Measurements from ENCODE around the gene RIPOR1.

RIPOR1 gene

GRCh38 chr16:67541391-67542263 is 13.0 kb downstream of the RIPOR1 start:
- Histone ChIP-seq H2AFZ (ENCODE audit: low read length) (no peak overlapping the region), H3K4me1 (ENCODE audit: insufficient read depth, low read length, severe bottlenecking) (peaks cover 45% of the 10 kb centered on the region), H3K9me2 (ENCODE audit: low read depth, low read length) (no peaks in the 10 kb centered on the region), H3K27ac (ENCODE audit: low read depth, low read length, poor library complexity, severe bottlenecking) (peak overlapping the region; percentile 5), H3K4me3 (ENCODE audit: low read depth, low read length, poor library complexity, severe bottlenecking) (no peak overlapping the region), H3K36me3 (ENCODE audit: insufficient read depth, low read length) (no peaks in the 10 kb centered on the region; the same call in 1 of the 2 replicates), H3K27me3 (ENCODE audit: insufficient read depth, low read length) (peaks cover 6% of the 10 kb centered on the region; the same call in 1 of the 2 replicates), H3K4me2 (ENCODE audit: low read length) (no peak overlapping the region), H4K20me1 (ENCODE audit: insufficient read depth, low read length) (no peaks in the 10 kb centered on the region), H3K9ac (ENCODE audit: low read length) (no peak overlapping the region), H3F3A (ENCODE audit: insufficient read depth, low read length) (no peaks in the 10 kb centered on the region), H3K9me3 (ENCODE audit: low read length) (no peaks in the 10 kb centered on the region), H3K79me2 (ENCODE audit: insufficient read depth, low read length) (no peaks in the 10 kb centered on the region)
- TF ChIP-seq, protein P1, sequence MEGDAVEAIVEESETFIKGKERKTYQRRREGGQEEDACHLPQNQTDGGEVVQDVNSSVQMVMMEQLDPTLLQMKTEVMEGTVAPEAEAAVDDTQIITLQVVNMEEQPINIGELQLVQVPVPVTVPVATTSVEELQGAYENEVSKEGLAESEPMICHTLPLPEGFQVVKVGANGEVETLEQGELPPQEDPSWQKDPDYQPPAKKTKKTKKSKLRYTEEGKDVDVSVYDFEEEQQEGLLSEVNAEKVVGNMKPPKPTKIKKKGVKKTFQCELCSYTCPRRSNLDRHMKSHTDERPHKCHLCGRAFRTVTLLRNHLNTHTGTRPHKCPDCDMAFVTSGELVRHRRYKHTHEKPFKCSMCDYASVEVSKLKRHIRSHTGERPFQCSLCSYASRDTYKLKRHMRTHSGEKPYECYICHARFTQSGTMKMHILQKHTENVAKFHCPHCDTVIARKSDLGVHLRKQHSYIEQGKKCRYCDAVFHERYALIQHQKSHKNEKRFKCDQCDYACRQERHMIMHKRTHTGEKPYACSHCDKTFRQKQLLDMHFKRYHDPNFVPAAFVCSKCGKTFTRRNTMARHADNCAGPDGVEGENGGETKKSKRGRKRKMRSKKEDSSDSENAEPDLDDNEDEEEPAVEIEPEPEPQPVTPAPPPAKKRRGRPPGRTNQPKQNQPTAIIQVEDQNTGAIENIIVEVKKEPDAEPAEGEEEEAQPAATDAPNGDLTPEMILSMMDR (IDR thresholded peaks at IDR 0.05; ENCODE audit: low read length): no peak
- no peak for TF ChIP-seq EZH2 (IDR thresholded peaks at IDR 0.05; ENCODE audit: borderline replicate concordance, low read length)

GRCh38 chr16:67542464-67542863 is 13.8 kb downstream of the RIPOR1 start:
- H3K4me1 ChIP-seq (ENCODE audit: insufficient read depth, low read length, severe bottlenecking): peaks cover 48% of the 10 kb centered on the region
- no peak overlapping the region for H2AFZ ChIP-seq (ENCODE audit: low read length)
- H3K79me2 ChIP-seq (ENCODE audit: insufficient read depth, low read length): no peaks in the 10 kb centered on the region
- no peaks in the 10 kb centered on the region; the same call in 1 of the 2 replicates for H3K36me3 ChIP-seq (ENCODE audit: insufficient read depth, low read length)
- H3K9ac ChIP-seq (ENCODE audit: low read length): no peak overlapping the region
- no peaks in the 10 kb centered on the region for H3K9me2 ChIP-seq (ENCODE audit: low read depth, low read length)
- H3K27ac ChIP-seq (ENCODE audit: low read depth, low read length, poor library complexity, severe bottlenecking): no peak overlapping the region
- H4K20me1 ChIP-seq (ENCODE audit: insufficient read depth, low read length): no peaks in the 10 kb centered on the region
- H3F3A ChIP-seq (ENCODE audit: insufficient read depth, low read length): no peaks in the 10 kb centered on the region
- H3K9me3 ChIP-seq (ENCODE audit: low read length): no peaks in the 10 kb centered on the region
- no peak overlapping the region for H3K4me3 ChIP-seq (ENCODE audit: low read depth, low read length, poor library complexity, severe bottlenecking)
- H3K4me2 ChIP-seq (ENCODE audit: low read length): no peak overlapping the region
- peaks cover 1% of the 10 kb centered on the region; the same call in 1 of the 2 replicates for H3K27me3 ChIP-seq (ENCODE audit: insufficient read depth, low read length)
- no peak for TF ChIP-seq EZH2 (IDR thresholded peaks at IDR 0.05; ENCODE audit: borderline replicate concordance, low read length)
- TF ChIP-seq, protein P1 (IDR thresholded peaks at IDR 0.05; ENCODE audit: low read length): no peak

GRCh38 chr16:67543036-67543435 is 14.4 kb downstream of the RIPOR1 start:
- H3K36me3 ChIP-seq (ENCODE audit: insufficient read depth, low read length): no peaks in the 10 kb centered on the region; the same call in 1 of the 2 replicates
- no peaks in the 10 kb centered on the region for H3F3A ChIP-seq (ENCODE audit: insufficient read depth, low read length)
- TF ChIP-seq, protein P1 (IDR thresholded peaks at IDR 0.05; ENCODE audit: low read length): no peak
- TF ChIP-seq EZH2 (IDR thresholded peaks at IDR 0.05; ENCODE audit: borderline replicate concordance, low read length): no peak
- H3K9me3 ChIP-seq (ENCODE audit: low read length): no peaks in the 10 kb centered on the region
- H3K79me2 ChIP-seq (ENCODE audit: insufficient read depth, low read length): no peaks in the 10 kb centered on the region
- no peaks in the 10 kb centered on the region for H3K9me2 ChIP-seq (ENCODE audit: low read depth, low read length)
- no peak overlapping the region for H3K9ac ChIP-seq (ENCODE audit: low read length)
- peaks cover 48% of the 10 kb centered on the region for H3K4me1 ChIP-seq (ENCODE audit: insufficient read depth, low read length, severe bottlenecking)
- no peak overlapping the region for H3K4me3 ChIP-seq (ENCODE audit: low read depth, low read length, poor library complexity, severe bottlenecking)
- H3K4me2 ChIP-seq (ENCODE audit: low read length): no peak overlapping the region
- H3K27ac ChIP-seq (ENCODE audit: low read depth, low read length, poor library complexity, severe bottlenecking): peak overlapping the region; percentile 5
- H4K20me1 ChIP-seq (ENCODE audit: insufficient read depth, low read length): no peaks in the 10 kb centered on the region
- no peaks in the 10 kb centered on the region; the same call in 1 of the 2 replicates for H3K27me3 ChIP-seq (ENCODE audit: insufficient read depth, low read length)
- no peak overlapping the region for H2AFZ ChIP-seq (ENCODE audit: low read length)
